GM20000 (cell line): ENCODE data around the gene PPP1R9A.

Source experiments
- DNase-seq: peaks from one replicate; pipeline ENCODE4 v3.0.0; 2012; ENCODE audit warnings: low spot score
- TF ChIP-seq, protein P1 (sequence below): IDR thresholded peaks from 2 replicates; pipeline ENCODE4 v1.5.1; 2012; ENCODE audit warnings: mild to moderate bottlenecking, control low read depth; ENCODE audit errors: extremely low read depth, missing control alignments

PPP1R9A gene

GRCh38 chr7:95317546-95317945 lies 410.2 kb downstream of the PPP1R9A start:
- TF ChIP-seq, protein P1, sequence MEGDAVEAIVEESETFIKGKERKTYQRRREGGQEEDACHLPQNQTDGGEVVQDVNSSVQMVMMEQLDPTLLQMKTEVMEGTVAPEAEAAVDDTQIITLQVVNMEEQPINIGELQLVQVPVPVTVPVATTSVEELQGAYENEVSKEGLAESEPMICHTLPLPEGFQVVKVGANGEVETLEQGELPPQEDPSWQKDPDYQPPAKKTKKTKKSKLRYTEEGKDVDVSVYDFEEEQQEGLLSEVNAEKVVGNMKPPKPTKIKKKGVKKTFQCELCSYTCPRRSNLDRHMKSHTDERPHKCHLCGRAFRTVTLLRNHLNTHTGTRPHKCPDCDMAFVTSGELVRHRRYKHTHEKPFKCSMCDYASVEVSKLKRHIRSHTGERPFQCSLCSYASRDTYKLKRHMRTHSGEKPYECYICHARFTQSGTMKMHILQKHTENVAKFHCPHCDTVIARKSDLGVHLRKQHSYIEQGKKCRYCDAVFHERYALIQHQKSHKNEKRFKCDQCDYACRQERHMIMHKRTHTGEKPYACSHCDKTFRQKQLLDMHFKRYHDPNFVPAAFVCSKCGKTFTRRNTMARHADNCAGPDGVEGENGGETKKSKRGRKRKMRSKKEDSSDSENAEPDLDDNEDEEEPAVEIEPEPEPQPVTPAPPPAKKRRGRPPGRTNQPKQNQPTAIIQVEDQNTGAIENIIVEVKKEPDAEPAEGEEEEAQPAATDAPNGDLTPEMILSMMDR: no peak
- DNase-seq: no peak

DNA sequence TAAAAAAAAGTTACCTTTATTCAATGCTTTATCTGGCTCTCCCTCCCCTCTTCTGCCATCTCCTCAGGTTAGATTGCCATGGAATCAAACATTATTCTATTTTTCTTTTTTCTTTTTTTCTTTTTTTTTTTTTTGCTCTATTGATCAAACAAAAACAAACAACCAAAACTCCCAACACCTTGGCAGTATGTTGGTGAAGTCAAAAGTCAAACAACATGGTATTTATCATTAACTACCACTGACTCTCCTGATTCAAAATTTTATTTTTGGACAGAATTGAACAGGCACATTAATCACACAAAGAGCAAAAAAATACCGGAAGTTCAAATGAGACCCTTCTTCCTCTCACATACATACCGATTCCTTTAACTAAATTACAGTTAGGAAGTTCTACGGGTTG lies 410.6 kb downstream of the PPP1R9A start:
- DNase-seq: no peak
- TF ChIP-seq, protein P1: no peak

GRCh38 chr7:95318501-95319100 lies 411.2 kb downstream of the PPP1R9A start:
- TF ChIP-seq, protein P1: no peak
- DNase-seq: no peak

GRCh38 chr7:95319570-95319969 lies 412.2 kb downstream of the PPP1R9A start:
- DNase-seq: no peak
- TF ChIP-seq, protein P1: no peak

GRCh38 chr7:95320651-95321050 lies 413.3 kb downstream of the PPP1R9A start:
- TF ChIP-seq, protein P1: no peak
- no peak for DNase-seq

DNA sequence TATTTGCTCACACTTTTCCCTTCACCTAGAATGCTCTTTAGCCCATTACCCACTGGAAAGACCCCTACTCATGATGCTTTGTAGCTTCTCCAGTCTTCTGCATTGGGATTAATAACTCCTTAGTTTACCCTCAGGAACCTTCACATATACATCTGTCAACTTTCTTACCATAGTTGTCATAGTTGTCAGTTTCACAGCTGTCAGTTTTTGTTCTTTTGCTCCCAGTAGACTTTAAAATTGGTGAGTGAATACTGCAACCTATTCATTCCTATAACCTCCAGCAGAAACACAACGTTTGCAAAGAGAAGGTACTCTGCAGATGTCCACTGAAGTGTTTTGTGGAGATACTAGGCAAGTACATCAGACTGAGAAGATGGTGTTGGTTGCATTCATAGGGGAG lies 414.3 kb downstream of the PPP1R9A start:
- TF ChIP-seq, protein P1: no peak
- no peak for DNase-seq

GRCh38 chr7:95322396-95322795 lies 415.0 kb downstream of the PPP1R9A start:
- no peak for DNase-seq
- TF ChIP-seq, protein P1: no peak
